Esophagus squamous epithelium (tissue), 5 donors: ENCODE results near the gene ITPA. TPM values are rescaled to one million over a fixed set of nuclear protein-coding genes. Genes with fewer than 3 reads are reported as not detected.

Experiments
- DNase-seq: peaks from one replicate; lab custom pipeline; 2025; lab: John Stamatoyannopoulos, UW
- H3K27ac ChIP-seq, 4 donors: fragments of 200-600 bp; sonication (generic); one replicate each; pipeline ENCODE4 v1.5.1; 2016 to 2019; ENCODE audit warnings: mild to moderate bottlenecking in 1 of 4
- H3K27me3 ChIP-seq, 4 donors: fragments of 200-600 bp; sonication (generic); 1 replicate in 3 of 4; 2 replicates in 1 of 4; pipeline versions ENCODE4 v1.5.1 to v1.6.0; 2017 to 2021; ENCODE audit warnings: antibody characterized with exemption in 1 of 4
- H3K36me3 ChIP-seq, 3 donors: fragments of 200-600 bp; sonication (generic); one replicate each; pipeline ENCODE4 v1.5.1; 2016 to 2019
- H3K4me1 ChIP-seq, 3 donors: fragments of 200-600 bp; sonication (generic); one replicate each; pipeline ENCODE4 v1.5.1; 2017 to 2019
- H3K4me3 ChIP-seq, 4 donors: fragments of 200-600 bp; sonication (generic); 1 replicate in 3 of 4; 2 replicates in 1 of 4; pipeline ENCODE4 v1.5.1; 2016 to 2019; ENCODE audit warnings: mild to moderate bottlenecking in 2 of 4, moderate library complexity in 1 of 4
- H3K9me3 ChIP-seq, 3 donors: fragments of 200-600 bp; sonication (generic); one replicate each; pipeline ENCODE4 v1.5.1; 2016 to 2019
- CTCF ChIP-seq, 6 experiments: fragments of 450-650 bp in 4 of 6; fragments of 200-600 bp in 2 of 6; sonication (generic) in 2 of 6; IDR thresholded peaks; one replicate each; pipeline ENCODE4 v1.5.1; 2016 to 2019; ENCODE audit warnings: antibody characterized with exemption in 6 of 6, mild to moderate bottlenecking in 4 of 6, moderate library complexity in 4 of 6
- POLR2A ChIP-seq, 4 donors: fragments of 450-650 bp; IDR thresholded peaks; one replicate each; pipeline ENCODE4 v1.6.1; 2017; ENCODE audit warnings: antibody characterized with exemption in 4 of 4, mild to moderate bottlenecking in 4 of 4, moderate library complexity in 3 of 4
- WGBS, 2 donors: methylation state at CpG; one replicate each; pipeline ENCODE4 v1.1.5; 2018; 5-methylcytosine and 5-hydroxymethylcytosine counted together
- intact Hi-C: fragments of 100-400 bp; cut with DNase I; formaldehyde crosslinking; loops from one replicate; pipeline ENCODE4 v1.15.0; 2022
- total RNA-seq, 4 donors: library from RNA; depleted of rRNA; stranded (reverse); fragments of >200 nt; gene quantifications; one replicate each; pipeline ENCODE4 v1.1.0, GENCODE V29; 2016
- donor health status: DM: yes; HTN: yes; CAD: no.

Gene ITPA
- total RNA-seq, 4 donors from 2014 or later, result 47.1 to 54.5 (median 48.7) TPM

- Histone ChIP-seq H3K9me3 (no peaks in the 10 kb centered on the region), H3K4me1 (no peaks in the 10 kb centered on the region), H3K36me3 (peaks cover 11 to 96% (median 24%) of the 10 kb centered on the region in 3 donors), H3K4me3 (no peak overlapping the region), H3K27ac (no peak overlapping the region), H3K27me3 (no peaks in the 10 kb centered on the region)
- no peak for DNase-seq
- intact Hi-C loops, result no loop called here
- no peak for TF ChIP-seq POLR2A (IDR thresholded peaks at IDR 0.05)
These were observed 53.3 kb downstream of the ITPA start for GRCh38 chr20:3262566-3262965.

GRCh38 chr20:3270051-3270450 is 60.8 kb downstream of the ITPA start:
- intact Hi-C loops, result no loop called here
- peaks cover 10 to 92% (median 13%) of the 10 kb centered on the region in 3 donors for H3K36me3 ChIP-seq
- no peaks in the 10 kb centered on the region for H3K4me1 ChIP-seq
- TF ChIP-seq POLR2A (IDR thresholded peaks at IDR 0.05) (no peak), CTCF (IDR thresholded peaks at IDR 0.05) (no peak)
- no peak for DNase-seq
- H3K9me3 ChIP-seq, result no peaks in the 10 kb centered on the region
- no peak overlapping the region for H3K4me3 ChIP-seq
- 84 to 99% methylated on average over 2 to 4 of the region's 4 CpGs for WGBS, 2 donors
- H3K27ac ChIP-seq, result no peak overlapping the region
- H3K27me3 ChIP-seq, result no peaks in the 10 kb centered on the region

- Histone ChIP-seq H3K4me1 (peaks cover 0 to 17% (median 0%) of the 10 kb centered on the region in 3 donors), H3K27ac (no peak overlapping the region), H3K36me3 (peaks cover 16 to 93% (median 26%) of the 10 kb centered on the region in 3 donors), H3K9me3 (no peaks in the 10 kb centered on the region), H3K4me3 (no peak overlapping the region), H3K27me3 (no peaks in the 10 kb centered on the region)
- WGBS, 2 donors, result 57 to 72% methylated on average over 3 to 4 of the region's 4 CpGs
- TF ChIP-seq CTCF (IDR thresholded peaks at IDR 0.05) (no peak), POLR2A (IDR thresholded peaks at IDR 0.05) (no peak)
- intact Hi-C loops, result no loop called here
- no peak for DNase-seq
These were observed 64.1 kb downstream of the ITPA start for GRCh38 chr20:3273371-3273770.

Other genes with a start within 250 kb of the ITPA start
- not detected for gene GNRH2, start 165.9 kb upstream of the ITPA start, total RNA-seq
- gene MRPS26, start 163.4 kb upstream of the ITPA start, total RNA-seq, result 10 to 100 TPM; 39.5 to 60.7 (median 50.9) TPM
- gene OXT, start 137.9 kb upstream of the ITPA start, total RNA-seq, result not detected
- gene AVP, start 124.8 kb upstream of the ITPA start, total RNA-seq, result not detected
- 10 to 100 TPM; 13.4 to 19.8 (median 16.5) TPM for gene FASTKD5, start 49.6 kb upstream of the ITPA start, total RNA-seq
- 1 to 10 TPM; 3.0 to 5.1 (median 3.5) TPM for gene UBOX5, start 49.6 kb upstream of the ITPA start, total RNA-seq
- 1 to 10 TPM; 1.1 to 6.3 (median 4.4) TPM for gene LZTS3, start 35.9 kb upstream of the ITPA start, total RNA-seq
- gene DDRGK1, start 4.8 kb upstream of the ITPA start, total RNA-seq, result 10 to 100 TPM; 59.2 to 71.7 (median 66.4) TPM
- 10 to 100 TPM in 3 of 4 donors, 1 to 10 TPM in 1; 7.2 to 24.7 (median 17.7) TPM for gene SLC4A11, start 29.7 kb downstream of the ITPA start, total RNA-seq
- gene DNAAF9, start 198.2 kb downstream of the ITPA start, total RNA-seq, result 10 to 100 TPM in 1 of 4 donors, 1 to 10 TPM in 3; 6.9 to 14.5 (median 8.9) TPM